Astrocyte of the spinal cord (primary cell): ENCODE data around the gene CEP350.

ENCODE experiments used
- DNase-seq: peaks from one replicate; pipeline ENCODE4 v3.0.0; 2011; ENCODE audit warnings: low read depth, low spot score
- H3K4me3 ChIP-seq: 2 replicates; pipeline ENCODE4 v1.5.1; 2011; ENCODE audit warnings: low read depth, mild to moderate bottlenecking, low read length, moderate library complexity
- in situ Hi-C: cut with HindIII; loops from 2 replicates; pipeline ENCODE4 v1.10.0; 2017; ENCODE audit warnings: low sequenced_read_pairs
- TF ChIP-seq, protein P1 (sequence below): IDR thresholded peaks from 2 replicates; pipeline ENCODE4 v1.5.1; 2012; ENCODE audit warnings: low read depth, mild to moderate bottlenecking, low read length, inconsistent platforms

The CEP350 gene

DNA sequence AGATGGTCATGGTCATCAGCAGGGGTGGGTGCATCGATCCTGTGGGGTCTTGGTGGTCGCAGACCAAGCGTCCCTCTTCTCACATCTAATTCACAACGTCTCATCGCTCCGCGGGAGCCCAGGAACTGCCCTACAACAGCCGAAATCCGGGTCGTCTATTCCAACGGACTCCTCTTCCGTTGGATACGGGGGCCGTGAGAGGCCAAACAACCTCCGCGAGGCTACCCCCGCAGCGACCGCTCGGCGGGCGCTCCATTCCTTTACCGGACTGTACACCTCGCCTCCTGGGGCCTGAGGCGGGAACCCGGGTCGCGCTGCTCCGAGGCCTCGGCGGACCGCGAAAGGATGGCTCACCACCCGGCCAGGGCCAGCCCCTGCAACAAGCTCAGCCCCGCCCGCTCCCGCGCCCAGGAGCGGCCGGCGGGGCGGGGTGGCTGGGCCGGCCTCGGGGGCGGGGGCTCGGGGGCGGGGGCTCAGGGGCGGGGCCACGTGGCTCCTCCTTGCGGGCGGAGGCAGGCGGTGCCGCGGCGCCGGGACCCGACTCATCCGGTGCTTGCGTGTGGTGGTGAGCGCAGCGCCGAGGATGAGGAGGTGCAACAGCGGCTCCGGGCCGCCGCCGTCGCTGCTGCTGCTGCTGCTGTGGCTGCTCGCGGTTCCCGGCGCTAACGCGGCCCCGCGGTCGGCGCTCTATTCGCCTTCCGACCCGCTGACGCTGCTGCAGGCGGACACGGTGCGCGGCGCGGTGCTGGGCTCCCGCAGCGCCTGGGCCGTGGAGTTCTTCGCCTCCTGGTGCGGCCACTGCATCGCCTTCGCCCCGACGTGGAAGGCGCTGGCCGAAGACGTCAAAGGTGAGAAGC, 199.9 kb downstream of the CEP350 start, which contains the start of gene QSOX1:
TSS of gene QSOX1 (plus strand) at position 545 of the 857 bp plus-strand sequence. CDS start at position 584, 39 bp downstream.
- peak within 1 kb of the TSS; percentile 75 for H3K4me3 ChIP-seq
- TF ChIP-seq, protein P1, sequence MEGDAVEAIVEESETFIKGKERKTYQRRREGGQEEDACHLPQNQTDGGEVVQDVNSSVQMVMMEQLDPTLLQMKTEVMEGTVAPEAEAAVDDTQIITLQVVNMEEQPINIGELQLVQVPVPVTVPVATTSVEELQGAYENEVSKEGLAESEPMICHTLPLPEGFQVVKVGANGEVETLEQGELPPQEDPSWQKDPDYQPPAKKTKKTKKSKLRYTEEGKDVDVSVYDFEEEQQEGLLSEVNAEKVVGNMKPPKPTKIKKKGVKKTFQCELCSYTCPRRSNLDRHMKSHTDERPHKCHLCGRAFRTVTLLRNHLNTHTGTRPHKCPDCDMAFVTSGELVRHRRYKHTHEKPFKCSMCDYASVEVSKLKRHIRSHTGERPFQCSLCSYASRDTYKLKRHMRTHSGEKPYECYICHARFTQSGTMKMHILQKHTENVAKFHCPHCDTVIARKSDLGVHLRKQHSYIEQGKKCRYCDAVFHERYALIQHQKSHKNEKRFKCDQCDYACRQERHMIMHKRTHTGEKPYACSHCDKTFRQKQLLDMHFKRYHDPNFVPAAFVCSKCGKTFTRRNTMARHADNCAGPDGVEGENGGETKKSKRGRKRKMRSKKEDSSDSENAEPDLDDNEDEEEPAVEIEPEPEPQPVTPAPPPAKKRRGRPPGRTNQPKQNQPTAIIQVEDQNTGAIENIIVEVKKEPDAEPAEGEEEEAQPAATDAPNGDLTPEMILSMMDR, result no peak

GRCh38 chr1:180155182-180155682, 200.6 kb downstream of the CEP350 start:
- in situ Hi-C loops, result no loop called here
- DNase-seq, result no peak
- TF ChIP-seq, protein P1, result no peak
- H3K4me3 ChIP-seq, result peak overlapping the region; percentile 75

More for the DNA sequence above, 199.9 kb downstream of the CEP350 start, which contains the start of gene QSOX1:
- in situ Hi-C loops, result no loop called here
- peak; percentile 88 for DNase-seq

DNA sequence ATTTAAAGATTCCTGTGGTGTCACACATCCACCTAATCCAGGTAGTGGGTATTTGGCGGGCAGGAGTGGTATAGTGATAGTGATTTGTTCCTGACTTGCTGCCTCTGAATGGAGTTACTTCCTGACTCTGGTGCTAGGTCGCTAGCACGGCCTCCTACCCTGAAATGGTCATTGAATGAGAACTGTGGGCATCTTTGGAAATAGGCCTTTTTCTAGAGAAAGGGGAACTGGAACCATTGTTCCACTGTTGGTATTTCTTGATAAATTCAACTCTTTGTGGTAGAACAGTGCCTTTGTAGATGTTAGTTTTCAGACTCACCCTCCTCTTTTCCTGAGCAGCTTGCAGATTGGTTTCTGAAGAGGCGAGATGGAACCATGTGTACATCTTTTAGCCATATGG, 201.6 kb downstream of the CEP350 start:
- in situ Hi-C loops, result no loop called here
- DNase-seq, result no peak
- TF ChIP-seq, protein P1, result no peak
- no peak overlapping the region for H3K4me3 ChIP-seq

DNA sequence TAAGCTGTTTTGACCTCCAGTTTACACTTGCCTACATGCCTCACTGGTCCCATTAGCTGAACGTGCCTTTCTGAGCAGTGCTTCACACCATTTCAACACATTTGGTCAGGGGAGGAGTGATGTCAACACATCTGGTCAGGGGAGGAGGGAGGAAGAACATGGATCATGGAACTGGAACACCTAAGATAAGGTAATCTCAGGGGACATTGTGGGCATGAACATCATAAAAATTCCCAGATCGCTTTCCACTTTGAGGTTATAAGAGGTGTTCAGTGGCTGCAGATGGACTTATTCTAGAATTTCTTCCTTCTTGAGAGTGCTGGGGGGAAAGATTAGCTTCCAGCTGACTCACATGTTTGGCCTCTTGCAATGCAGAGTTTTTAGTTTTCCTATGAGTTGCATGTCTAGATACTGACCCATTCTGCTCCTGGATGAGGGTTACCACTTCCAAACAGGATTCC, 202.1 kb downstream of the CEP350 start:
- in situ Hi-C loops, result no loop called here
- DNase-seq, result peak; percentile 69
- TF ChIP-seq, protein P1, result no peak
- H3K4me3 ChIP-seq, result no peak overlapping the region

- TF ChIP-seq, protein P1, result no peak
- DNase-seq, result peak; percentile 64
- in situ Hi-C loops, result no loop called here
- H3K4me3 ChIP-seq, result no peak overlapping the region
These were observed 202.5 kb downstream of the CEP350 start for GRCh38 chr1:180157108-180157507.

GRCh38 chr1:180157576-180158057, 203.0 kb downstream of the CEP350 start:
- H3K4me3 ChIP-seq, result no peak overlapping the region
- DNase-seq, result no peak
- TF ChIP-seq, protein P1, result no peak
- in situ Hi-C loops, result no loop called here
